ENCODE data around the gene MYO1F. TPM values are rescaled to one million over a fixed set of nuclear protein-coding genes. Genes with fewer than 3 reads are reported as not detected.
A peak's percentile ranks its signal among the peaks of the same experiment; 100 is the strongest.
"Not testable (repeated sequence)": the region's sequence is repeated elsewhere in the genome, so short reads cannot be mapped to it uniquely, and the experiment has no call there.

MYO1F gene
- total RNA-seq, 2 donors from 2014 or later: 19.1 to 37.3 TPM

GRCh38 chr19:8529369-8530006 lies 47.8 kb downstream of the MYO1F start:
- intact Hi-C loops (cut with DNase I): no loop called here
- no peak for DNase-seq (ENCODE audit: low spot score)

- intact Hi-C loops (cut with DNase I): no loop called here
- no peak for DNase-seq (ENCODE audit: low spot score)
These were observed 48.7 kb downstream of the MYO1F start for GRCh38 chr19:8528500-8528899.

- DNase-seq (ENCODE audit: low spot score): peak; percentile 95
- intact Hi-C loops (cut with DNase I): no loop called here
These were observed 50.7 kb downstream of the MYO1F start for GRCh38 chr19:8526345-8527091.

GRCh38 chr19:8525401-8525684 lies 51.9 kb downstream of the MYO1F start:
- intact Hi-C loops (cut with DNase I): no loop called here
- DNase-seq (ENCODE audit: low spot score): no peak

- intact Hi-C loops (cut with DNase I): loop anchor here in 1 of 2 donors (10.0 kb wide), 1 partner anchor 175 kb away; the partner anchor contains the start of gene KANK3
- no peak for DNase-seq (ENCODE audit: low spot score)
These were observed 57.9 kb downstream of the MYO1F start for GRCh38 chr19:8519388-8519787.

- DNase-seq (ENCODE audit: low spot score): no peak
- intact Hi-C loops (cut with DNase I): loop anchor here in 1 of 2 donors (10.0 kb wide), 1 partner anchor 174 kb away; the partner anchor contains the start of gene KANK3
These were observed 58.7 kb downstream of the MYO1F start for GRCh38 chr19:8518536-8518935.

- intact Hi-C loops (cut with DNase I): loop anchor here in 1 of 2 donors (10.0 kb wide), 1 partner anchor 173 kb away; the partner anchor contains the start of gene KANK3
- no peak for DNase-seq (ENCODE audit: low spot score)
These were observed 59.4 kb downstream of the MYO1F start for GRCh38 chr19:8517551-8518442.

GRCh38 chr19:8515317-8515716 lies 61.9 kb downstream of the MYO1F start:
- intact Hi-C loops (cut with DNase I): loop anchor here in 1 of 2 donors (10.0 kb wide), 1 partner anchor 171 kb away; the partner anchor contains the start of gene KANK3
- DNase-seq (ENCODE audit: low spot score): no peak

GRCh38 chr19:8514505-8515009 lies 62.7 kb downstream of the MYO1F start:
- intact Hi-C loops (cut with DNase I): loop anchor here in 1 of 2 donors (5.0 to 10.0 kb wide), 2 partner anchors 102 to 170 kb away; partner anchors contain the start of genes KANK3 and MARCHF2

GRCh38 chr19:8513687-8514504 lies 63.3 kb downstream of the MYO1F start, which contains the start of gene ZNF414:
TSS of gene ZNF414 (minus strand) at chr19:8514167. CDS start at chr19:8514046, 121 bp downstream.
- peak; percentile 99 for DNase-seq (ENCODE audit: low spot score)
- intact Hi-C loops (cut with DNase I): loop anchor here in 1 of 2 donors (5.0 to 10.0 kb wide), 2 partner anchors 102 to 169 kb away; partner anchors contain the start of genes KANK3 and MARCHF2

More at GRCh38 chr19:8514505-8515009, 62.7 kb downstream of the MYO1F start:
- not testable (repeated sequence) for DNase-seq (ENCODE audit: low spot score)

- intact Hi-C loops (cut with DNase I): loop anchor here in 1 of 2 donors (5.0 to 10.0 kb wide), 2 partner anchors 101 to 168 kb away; partner anchors contain the start of genes KANK3 and MARCHF2
These were observed 64.1 kb downstream of the MYO1F start for GRCh38 chr19:8513036-8513686.

GRCh38 chr19:8512115-8512967 lies 64.9 kb downstream of the MYO1F start:
- intact Hi-C loops (cut with DNase I): loop anchor here in 1 of 2 donors (5.0 to 10.0 kb wide), 2 partner anchors 100 to 168 kb away; partner anchors contain the start of genes KANK3 and MARCHF2
- DNase-seq (ENCODE audit: low spot score): no peak

More at GRCh38 chr19:8513036-8513686, 64.1 kb downstream of the MYO1F start:
- no peak for DNase-seq (ENCODE audit: low spot score)

- DNase-seq (ENCODE audit: low spot score): no peak
- intact Hi-C loops (cut with DNase I): loop anchor here in 1 of 2 donors (5.0 to 10.0 kb wide), 2 partner anchors 99 to 167 kb away; partner anchors contain the start of genes KANK3 and MARCHF2
These were observed 65.6 kb downstream of the MYO1F start for GRCh38 chr19:8511573-8512101.

- no peak for DNase-seq (ENCODE audit: low spot score)
- intact Hi-C loops (cut with DNase I): loop anchor here in 1 of 2 donors (5.0 to 10.0 kb wide), 2 partner anchors 98 to 166 kb away; partner anchors contain the start of genes KANK3 and MARCHF2
These were observed 66.6 kb downstream of the MYO1F start for GRCh38 chr19:8510589-8511115.

- DNase-seq (ENCODE audit: low spot score): no peak
- intact Hi-C loops (cut with DNase I): loop anchor here in 1 of 2 donors (5.0 to 10.0 kb wide), 2 partner anchors 82 to 154 kb away; no protein-coding TSS in a partner anchor
These were observed 70.8 kb downstream of the MYO1F start for GRCh38 chr19:8506402-8506957.
